ENCODE results near the gene KCNH3.

Gene KCNH3

DNA sequence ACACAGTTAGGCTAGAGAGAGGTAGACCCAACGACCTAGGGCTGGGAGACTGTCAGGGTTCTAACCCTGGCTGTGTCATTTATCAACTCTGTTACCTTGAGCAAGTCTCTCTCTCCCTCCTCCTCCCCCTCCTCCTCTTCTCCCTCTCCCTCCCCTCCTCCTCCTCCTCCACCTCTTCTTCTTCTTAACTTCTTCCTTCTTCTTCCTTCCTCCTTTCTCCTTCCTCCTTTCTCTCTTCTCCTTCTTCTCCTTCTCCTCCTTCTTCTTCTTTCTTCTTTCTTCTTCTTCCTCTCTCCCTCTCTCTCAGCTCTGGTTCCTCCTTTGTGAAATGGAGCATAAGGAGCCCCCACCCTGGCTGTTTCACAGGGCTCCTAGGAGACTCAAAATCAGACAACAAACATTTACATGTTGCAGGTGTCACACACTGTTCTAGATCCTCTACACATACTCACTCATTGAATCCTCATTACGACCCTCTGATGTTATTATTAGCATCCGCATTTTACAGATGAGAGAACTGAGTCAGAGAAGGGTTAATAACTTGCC lies 2.2 kb upstream of the KCNH3 start:
- no peak overlapping the region for H3K4me3 ChIP-seq (ENCODE audit: low read depth, low read length)
- no peak for TF ChIP-seq CTCF (IDR thresholded peaks at IDR 0.05; ENCODE audit: borderline replicate concordance, insufficient read depth, low read depth, low read length)

DNA sequence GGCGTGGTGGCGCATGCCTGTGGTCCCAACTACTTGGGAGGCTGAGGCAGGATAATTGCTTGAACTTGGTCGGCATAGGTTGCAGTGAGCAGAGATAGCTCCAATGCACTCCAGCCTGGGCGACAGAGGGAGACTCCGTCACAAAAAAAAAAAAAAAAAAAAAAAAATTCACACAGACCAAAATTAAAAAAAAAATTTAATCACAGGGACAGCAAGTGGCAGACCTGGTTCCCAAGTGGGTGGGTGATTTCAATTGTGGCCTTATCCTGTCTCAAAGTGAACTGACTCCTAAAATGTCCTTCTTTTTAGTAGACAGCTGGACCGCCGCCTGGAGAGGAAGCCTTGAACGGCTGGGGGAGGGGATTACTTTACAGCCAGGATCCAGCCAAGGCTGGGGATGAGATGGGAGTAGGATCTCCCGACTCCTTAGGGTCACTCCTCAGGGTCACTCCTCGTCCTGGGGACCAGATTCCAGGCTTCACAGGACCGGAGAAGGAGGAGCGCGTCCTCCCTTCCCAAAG lies 1.5 kb upstream of the KCNH3 start:
- TF ChIP-seq CTCF (IDR thresholded peaks at IDR 0.05; ENCODE audit: borderline replicate concordance, insufficient read depth, low read depth, low read length) = no peak
- no peak overlapping the region for H3K4me3 ChIP-seq (ENCODE audit: low read depth, low read length)

GRCh38 chr12:49537752-49538509 lies 899 bp upstream of the KCNH3 start:
- TF ChIP-seq CTCF (IDR thresholded peaks at IDR 0.05; ENCODE audit: borderline replicate concordance, insufficient read depth, low read depth, low read length) = 0 out of 2 replicates have a peak, but pooled peaks have one; percentile 1
- H3K4me3 ChIP-seq (ENCODE audit: low read depth, low read length) = peak overlapping the region; percentile 31

GRCh38 chr12:49539406-49540228 lies 787 bp downstream of the KCNH3 start:
- no peak overlapping the region for H3K4me3 ChIP-seq (ENCODE audit: low read depth, low read length)
- TF ChIP-seq CTCF (IDR thresholded peaks at IDR 0.05; ENCODE audit: borderline replicate concordance, insufficient read depth, low read depth, low read length) = no peak

DNA sequence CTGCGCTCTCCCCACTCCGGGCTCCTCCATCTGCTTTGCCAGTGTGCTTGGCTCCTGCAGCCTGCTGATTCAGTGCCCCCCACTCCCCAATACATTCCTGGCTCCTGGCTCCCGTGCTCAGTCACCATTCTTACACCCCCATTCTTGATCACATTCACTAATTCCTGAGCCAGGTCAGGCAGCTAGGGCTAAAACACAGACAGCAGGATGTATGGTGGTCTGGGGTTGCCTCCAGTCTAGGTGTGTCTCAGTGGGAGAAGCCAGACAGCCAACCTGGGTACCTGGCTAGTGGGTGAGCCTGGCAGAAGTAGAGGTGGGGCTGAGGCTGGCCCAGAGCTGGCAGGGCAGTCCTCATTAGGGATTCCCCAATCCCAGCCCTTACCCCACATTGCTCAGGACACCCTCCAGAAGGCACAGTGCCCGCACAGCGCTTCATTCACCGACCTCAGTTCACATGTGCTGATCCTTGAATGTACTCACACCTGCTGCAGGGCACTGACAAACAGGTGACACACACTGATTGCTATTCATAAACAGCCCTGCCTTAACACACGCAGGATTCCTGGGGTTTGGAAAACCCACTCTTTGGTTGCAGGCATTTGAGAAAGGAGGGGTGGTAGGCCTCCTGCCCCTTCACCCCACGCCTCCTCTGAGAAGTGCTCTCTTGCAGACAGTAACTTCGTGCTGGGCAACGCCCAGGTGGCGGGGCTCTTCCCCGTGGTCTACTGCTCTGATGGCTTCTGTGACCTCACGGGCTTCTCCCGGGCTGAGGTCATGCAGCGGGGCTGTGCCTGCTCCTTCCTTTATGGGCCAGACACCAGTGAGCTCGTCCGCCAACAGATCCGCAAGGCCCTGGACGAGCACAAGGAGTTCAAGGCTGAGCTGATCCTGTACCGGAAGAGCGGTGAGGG lies 1.7 kb downstream of the KCNH3 start:
- no peak for TF ChIP-seq CTCF (IDR thresholded peaks at IDR 0.05; ENCODE audit: borderline replicate concordance, insufficient read depth, low read depth, low read length)
- H3K4me3 ChIP-seq (ENCODE audit: low read depth, low read length) = no peak overlapping the region

DNA sequence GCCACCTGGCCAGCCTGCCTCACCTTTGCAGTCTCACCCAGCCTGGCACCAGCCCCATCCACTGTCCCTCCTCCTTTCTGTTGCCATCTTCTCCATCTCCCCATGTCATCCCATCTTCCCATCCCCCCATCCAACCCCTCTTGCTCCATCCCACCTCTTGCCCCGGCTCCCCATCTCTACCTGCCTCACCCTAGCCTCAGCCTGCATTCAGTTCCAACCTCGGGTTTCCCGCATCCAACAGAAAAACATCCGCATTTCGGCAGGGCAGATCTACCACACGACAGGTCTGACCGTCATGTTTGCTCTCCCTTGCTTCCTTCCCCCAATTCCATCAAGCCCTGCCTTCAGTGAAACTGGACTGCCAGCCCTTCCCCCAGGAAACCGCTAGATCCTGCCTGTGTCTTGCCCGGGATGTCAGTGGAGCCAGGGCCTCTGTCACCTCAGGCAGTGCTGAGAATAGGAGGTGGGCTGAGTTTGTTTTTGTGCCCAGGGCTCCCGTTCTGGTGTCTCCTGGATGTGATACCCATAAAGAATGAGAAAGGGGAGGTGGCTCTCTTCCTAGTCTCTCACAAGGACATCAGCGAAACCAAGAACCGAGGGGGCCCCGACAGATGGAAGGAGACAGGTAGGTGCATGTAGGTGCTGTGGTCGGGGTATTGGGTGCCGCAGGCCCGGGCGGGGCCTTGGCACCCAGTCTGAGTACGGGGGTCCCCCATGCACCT lies 2.5 kb downstream of the KCNH3 start:
- no peak overlapping the region for H3K4me3 ChIP-seq (ENCODE audit: low read depth, low read length)

More for the DNA sequence above, 2.5 kb downstream of the KCNH3 start:
- no peak for TF ChIP-seq CTCF (IDR thresholded peaks at IDR 0.05; ENCODE audit: borderline replicate concordance, insufficient read depth, low read depth, low read length)

Data from GM12875 (cell line).